GM19395 (cell line): ENCODE measurements around the gene TAF4B.
"Not testable (repeated sequence)": the region's sequence is repeated elsewhere in the genome, so short reads cannot be mapped to it uniquely, and the experiment has no call there.

Experiments used
- ATAC-seq: cut with Tn5 transposase; IDR thresholded peaks from one replicate; pipeline ENCODE4 v1.9.1; 2021; ENCODE audit warnings: mild to moderate bottlenecking, moderate library complexity; ENCODE audit not compliant: unreplicated experiment

Gene TAF4B

GRCh38 chr18:26226229-26227050 is at the start of gene TAF4B:
Gene TAF4B, plus strand, starts transcription at chr18:26226445. Its CDS starts 489 bp downstream, at chr18:26226934.
- ATAC-seq = peak; percentile 84

GRCh38 chr18:26181343-26181826 is 44.9 kb upstream of the TAF4B start:
- peak; percentile 65 for ATAC-seq

- no peak for ATAC-seq
Observed at GRCh38 chr18:26183395-26184112, 42.7 kb upstream of the TAF4B start.

GRCh38 chr18:26185267-26185666 is 41.0 kb upstream of the TAF4B start:
- no peak for ATAC-seq

GRCh38 chr18:26190506-26190905 is 35.7 kb upstream of the TAF4B start:
- ATAC-seq = peak; percentile 85

GRCh38 chr18:26192233-26192632 is 34.0 kb upstream of the TAF4B start:
- ATAC-seq = no peak

GRCh38 chr18:26196605-26197004 is 29.6 kb upstream of the TAF4B start:
- ATAC-seq = no peak

- ATAC-seq = not testable (repeated sequence)
Observed at GRCh38 chr18:26202001-26202400, 24.2 kb upstream of the TAF4B start.

- no peak for ATAC-seq
Observed at GRCh38 chr18:26205318-26205717, 20.9 kb upstream of the TAF4B start.

GRCh38 chr18:26206488-26206887 is 19.8 kb upstream of the TAF4B start:
- no peak for ATAC-seq

- no peak for ATAC-seq
Observed at GRCh38 chr18:26207937-26208336, 18.3 kb upstream of the TAF4B start.

GRCh38 chr18:26208977-26209376 is 17.3 kb upstream of the TAF4B start:
- no peak for ATAC-seq

- ATAC-seq = no peak
Observed at GRCh38 chr18:26210147-26210546, 16.1 kb upstream of the TAF4B start.

- ATAC-seq = peak; percentile 92
Observed at GRCh38 chr18:26215247-26215970, 10.8 kb upstream of the TAF4B start.

- no peak for ATAC-seq
Observed at GRCh38 chr18:26225022-26225693, 1.1 kb upstream of the TAF4B start.

- ATAC-seq = no peak
Observed at GRCh38 chr18:26225915-26226228, 373 bp upstream of the TAF4B start.

GRCh38 chr18:26227051-26227670 is 916 bp downstream of the TAF4B start:
- peak; percentile 9 for ATAC-seq

GRCh38 chr18:26228562-26229260 is 2.5 kb downstream of the TAF4B start:
- no peak for ATAC-seq

- ATAC-seq = no peak
Observed at GRCh38 chr18:26230497-26230896, 4.3 kb downstream of the TAF4B start.

- ATAC-seq = no peak
Observed at GRCh38 chr18:26233208-26233607, 7.0 kb downstream of the TAF4B start.
